ENCODE data around the gene VIPAS39.

DNA sequence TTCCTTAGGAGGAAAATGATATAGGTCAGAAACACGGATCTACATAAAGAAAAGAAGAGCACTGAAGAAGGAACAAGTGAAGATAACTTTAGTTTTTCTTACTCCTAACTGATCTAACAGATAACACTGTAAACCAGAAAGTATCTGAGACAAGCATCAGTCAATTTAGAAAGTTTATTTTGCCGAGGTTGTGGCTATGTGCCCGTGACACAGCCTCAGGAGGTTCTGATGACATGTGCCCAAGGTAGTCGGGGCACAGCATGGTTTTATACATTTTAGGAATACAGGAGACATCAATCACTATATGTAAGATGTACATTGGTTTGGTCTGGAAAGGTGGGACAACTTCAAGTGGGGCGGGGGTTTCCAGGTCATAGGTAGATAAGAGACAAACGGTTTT lies 57.2 kb downstream of the VIPAS39 start:
- TF ChIP-seq, protein P1, sequence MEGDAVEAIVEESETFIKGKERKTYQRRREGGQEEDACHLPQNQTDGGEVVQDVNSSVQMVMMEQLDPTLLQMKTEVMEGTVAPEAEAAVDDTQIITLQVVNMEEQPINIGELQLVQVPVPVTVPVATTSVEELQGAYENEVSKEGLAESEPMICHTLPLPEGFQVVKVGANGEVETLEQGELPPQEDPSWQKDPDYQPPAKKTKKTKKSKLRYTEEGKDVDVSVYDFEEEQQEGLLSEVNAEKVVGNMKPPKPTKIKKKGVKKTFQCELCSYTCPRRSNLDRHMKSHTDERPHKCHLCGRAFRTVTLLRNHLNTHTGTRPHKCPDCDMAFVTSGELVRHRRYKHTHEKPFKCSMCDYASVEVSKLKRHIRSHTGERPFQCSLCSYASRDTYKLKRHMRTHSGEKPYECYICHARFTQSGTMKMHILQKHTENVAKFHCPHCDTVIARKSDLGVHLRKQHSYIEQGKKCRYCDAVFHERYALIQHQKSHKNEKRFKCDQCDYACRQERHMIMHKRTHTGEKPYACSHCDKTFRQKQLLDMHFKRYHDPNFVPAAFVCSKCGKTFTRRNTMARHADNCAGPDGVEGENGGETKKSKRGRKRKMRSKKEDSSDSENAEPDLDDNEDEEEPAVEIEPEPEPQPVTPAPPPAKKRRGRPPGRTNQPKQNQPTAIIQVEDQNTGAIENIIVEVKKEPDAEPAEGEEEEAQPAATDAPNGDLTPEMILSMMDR (IDR thresholded peaks at IDR 0.05; ENCODE audit: insufficient read depth, low read length, poor library complexity, severe bottlenecking), result no peak
- TF ChIP-seq EZH2phosphoT487 (conservative IDR thresholded peaks at IDR 0.05; ENCODE audit: low read length), result no peak

All from SU-DHL-6 (cell line).